AG09319 (cell line): ENCODE data around the gene ZNF146.
"Not testable (repeated sequence)": the region's sequence is repeated elsewhere in the genome, so short reads cannot be mapped to it uniquely, and the experiment has no call there.

Source experiments
- DNase-seq: peaks from one replicate; pipeline ENCODE4 v3.0.0-alpha.2; 2010; ENCODE audit warnings: low read depth; ENCODE audit errors: extremely low read depth
- CTCF ChIP-seq: IDR thresholded peaks from 2 replicates; pipeline ENCODE4 v1.5.1; 2011; ENCODE audit warnings: low read depth, mild to moderate bottlenecking, inconsistent platforms, low read length, moderate library complexity

Gene ZNF146

GRCh38 chr19:36266375-36266961 lies 51.6 kb downstream of the ZNF146 start:
- no peak for TF ChIP-seq CTCF
- DNase-seq, result no peak

DNA sequence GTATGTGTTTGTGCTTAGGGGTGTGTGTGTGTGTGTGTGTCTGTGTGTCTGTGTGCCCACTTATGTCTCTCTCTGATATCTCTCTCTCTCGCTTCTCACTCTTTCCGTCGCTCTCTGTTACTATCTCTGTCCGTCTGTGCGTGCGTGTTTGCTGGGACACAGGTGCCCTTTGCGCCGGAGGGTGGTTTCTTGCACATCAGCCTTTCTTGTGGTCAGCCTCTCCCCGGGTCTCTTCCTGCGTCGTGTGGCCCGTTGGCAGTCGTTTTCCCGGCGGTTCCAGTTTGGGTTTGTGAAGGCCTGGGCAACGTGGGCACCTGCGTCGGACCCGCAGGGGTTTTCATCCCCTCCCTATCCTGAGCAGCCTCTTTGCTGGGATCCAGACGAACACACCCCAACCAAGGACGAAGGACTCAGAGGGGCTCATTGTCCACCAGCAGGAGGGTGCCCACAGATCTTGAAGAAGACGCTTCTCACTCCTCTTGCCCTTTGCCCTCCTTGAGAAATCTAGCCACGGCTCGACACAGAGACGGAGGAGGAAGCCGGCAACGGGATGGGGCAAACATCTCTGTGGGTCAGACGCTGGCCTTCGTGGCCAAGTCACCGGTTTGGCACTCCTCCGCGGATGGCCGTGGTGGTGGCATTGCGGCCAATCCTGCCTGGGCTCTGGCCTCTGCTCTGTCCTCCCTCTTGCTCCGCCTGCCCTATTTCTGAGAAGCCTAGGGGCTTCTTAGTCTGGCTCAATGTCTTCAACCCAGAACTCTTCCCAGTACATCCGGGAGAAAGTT lies 52.3 kb downstream of the ZNF146 start:
- DNase-seq, result no peak
- TF ChIP-seq CTCF, result no peak

DNA sequence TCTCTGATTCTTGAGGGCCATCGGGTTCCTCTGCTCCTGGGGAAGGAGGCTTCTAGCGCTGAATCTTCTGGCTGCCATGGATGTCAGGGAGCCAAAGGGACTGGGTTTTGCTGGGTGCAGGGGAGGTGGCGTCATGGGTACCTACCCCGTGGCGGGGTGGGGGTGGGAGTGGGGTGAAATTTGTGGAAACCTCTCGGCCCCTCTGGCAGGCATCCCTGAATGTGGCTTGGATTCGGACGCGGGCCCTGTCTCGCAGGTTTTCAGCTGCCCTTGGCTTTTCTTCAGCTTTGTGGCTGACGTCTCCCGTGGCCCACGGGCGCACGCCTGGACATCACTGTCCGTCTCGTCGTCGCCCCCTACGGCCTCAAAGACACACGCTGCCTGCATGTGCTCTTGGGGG lies 53.2 kb downstream of the ZNF146 start:
- DNase-seq, result not testable (repeated sequence)

GRCh38 chr19:36268591-36268990 lies 53.7 kb downstream of the ZNF146 start:
- not testable (repeated sequence) for DNase-seq

- DNase-seq, result not testable (repeated sequence)
Observed at GRCh38 chr19:36269295-36269694, 54.4 kb downstream of the ZNF146 start.
